BJ (cell line): ENCODE measurements around the gene LOX. TPM values are rescaled to one million over a fixed set of nuclear protein-coding genes. Genes with fewer than 3 reads are reported as not detected.

Experiments
- CTCF ChIA-PET: fragments of 350-600 bp; formaldehyde crosslinking; extraction: SDS; loops from one replicate; lab custom pipeline; 2021; ENCODE audit warnings: antibody characterized with exemption, inconsistent platforms; lab: Yijun Ruan, JAX
- POLR2A ChIA-PET: fragments of 300-600 bp; sonication (Branson Sonifier 250); formaldehyde crosslinking; extraction: SDS; loops from one replicate; lab custom pipeline; 2021; ENCODE audit warnings: antibody characterized with exemption; lab: Charles Lee
- DNase-seq: peaks from one replicate; pipeline ENCODE4 v3.0.0-alpha.2; 2011; ENCODE audit warnings: low read depth
- H3K27me3 ChIP-seq: 2 replicates; pipeline ENCODE4 v1.6.0; 2011; ENCODE audit warnings: low read length; ENCODE audit not compliant: control insufficient read depth, insufficient read depth
- H3K36me3 ChIP-seq: 2 replicates; pipeline ENCODE4 v1.5.1; 2011; ENCODE audit warnings: low read length; ENCODE audit not compliant: control insufficient read depth, insufficient read depth
- H3K4me3 ChIP-seq: 2 replicates; pipeline ENCODE4 v1.5.1; 2011; ENCODE audit warnings: low read depth, mild to moderate bottlenecking, control low read depth, low read length
- CTCF ChIP-seq: IDR thresholded peaks from 2 replicates; pipeline ENCODE4 v1.5.1; 2011; ENCODE audit warnings: low read depth, mild to moderate bottlenecking, control low read depth, inconsistent platforms, low read length, moderate library complexity; ENCODE audit not compliant: insufficient read depth
- polyA plus RNA-seq: library from polyadenylated mRNA; depleted of rRNA; stranded (reverse); fragments of >200 nt; gene quantifications from 2 replicates; pipeline ENCODE4 v1.2.3, GENCODE V29; 2011; rRNA removed

Gene LOX
- polyA plus RNA-seq, 1 experiment: 668 TPM

DNA sequence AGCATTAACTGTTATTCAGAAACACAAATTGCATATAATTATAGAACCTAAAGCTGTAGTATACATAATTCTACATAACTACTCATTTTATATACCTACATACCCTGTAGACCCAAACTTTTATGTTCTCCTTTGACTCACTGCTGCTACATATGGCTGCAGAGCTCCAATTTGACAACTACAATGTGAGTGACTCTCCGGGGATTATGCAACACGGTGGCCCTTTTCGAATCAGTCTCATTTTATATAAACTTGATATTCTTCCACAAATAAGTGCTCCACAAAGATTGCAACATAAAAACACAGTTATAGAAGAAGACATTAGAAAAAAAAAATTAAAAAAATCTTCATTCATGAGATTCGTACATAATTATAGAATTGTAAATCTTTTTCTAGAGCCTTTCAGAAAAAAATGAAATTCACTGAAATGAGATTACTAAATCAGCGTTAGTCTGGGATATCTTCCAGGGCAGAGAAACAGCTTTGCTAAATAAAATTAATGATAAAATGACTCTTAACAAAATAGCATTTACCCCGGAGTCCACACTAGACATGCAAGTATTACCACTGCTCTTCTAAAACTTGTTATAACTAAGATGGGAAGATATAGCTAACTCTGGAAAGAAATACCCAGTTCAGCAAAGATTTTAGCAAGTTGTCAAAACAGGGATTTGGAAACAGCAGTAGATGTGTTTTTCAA is 63.7 kb downstream of the LOX start:
- Histone ChIP-seq H3K36me3 (no peaks in the 10 kb centered on the region), H3K4me3 (no peak overlapping the region), H3K27me3 (no peaks in the 10 kb centered on the region)
- ChIA-PET CTCF (no interaction called here), POLR2A (no interaction called here)
- no peak for DNase-seq
- TF ChIP-seq CTCF: no peak

Other genes with a start within 250 kb of the LOX start
- gene FTMT, start 226.4 kb downstream of the LOX start, polyA plus RNA-seq: not detected in 2 replicates
- 1.7 and 3.5 TPM in 2 replicates for gene SRFBP1, start 116.3 kb downstream of the LOX start, polyA plus RNA-seq
- 0.06 and 0.22 TPM in 2 replicates for gene ZNF474, start 51.3 kb upstream of the LOX start, polyA plus RNA-seq
- 1.5 and 1.7 TPM in 2 replicates for gene SNCAIP, start 234.0 kb upstream of the LOX start, polyA plus RNA-seq